ENCODE measurements around the gene ARHGEF2.

The ARHGEF2 gene

DNA sequence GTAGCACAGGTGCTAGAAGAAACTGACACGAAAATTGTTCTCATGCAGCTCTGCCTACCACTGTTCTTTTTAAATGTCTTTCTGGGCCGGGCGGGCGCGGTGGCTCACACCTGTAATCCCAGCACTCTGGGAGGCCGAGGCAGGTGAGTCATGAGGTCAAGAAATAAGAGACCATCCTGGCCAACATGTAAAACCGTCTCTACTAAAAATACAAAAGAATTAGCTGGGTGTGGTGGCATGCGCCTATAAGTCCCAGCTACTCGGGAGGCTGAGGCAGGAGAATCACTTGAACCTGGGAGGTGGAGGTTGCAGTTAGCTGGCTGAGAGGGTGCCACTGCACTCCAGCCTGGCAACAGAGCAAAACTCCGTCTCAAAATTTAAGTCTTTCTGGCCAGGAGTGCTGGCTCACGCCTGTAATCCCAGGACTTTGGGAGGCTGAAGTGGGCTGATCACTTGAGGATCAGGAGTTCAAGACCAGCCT lies 66.3 kb downstream of the ARHGEF2 start:
- no peak for DNase-seq
- TF ChIP-seq POLR2A (IDR thresholded peaks at IDR 0.05; ENCODE audit: low read length), result no peak
- no peak for TF ChIP-seq GATA1 (IDR thresholded peaks at IDR 0.05; ENCODE audit: low read depth, low read length)

DNA sequence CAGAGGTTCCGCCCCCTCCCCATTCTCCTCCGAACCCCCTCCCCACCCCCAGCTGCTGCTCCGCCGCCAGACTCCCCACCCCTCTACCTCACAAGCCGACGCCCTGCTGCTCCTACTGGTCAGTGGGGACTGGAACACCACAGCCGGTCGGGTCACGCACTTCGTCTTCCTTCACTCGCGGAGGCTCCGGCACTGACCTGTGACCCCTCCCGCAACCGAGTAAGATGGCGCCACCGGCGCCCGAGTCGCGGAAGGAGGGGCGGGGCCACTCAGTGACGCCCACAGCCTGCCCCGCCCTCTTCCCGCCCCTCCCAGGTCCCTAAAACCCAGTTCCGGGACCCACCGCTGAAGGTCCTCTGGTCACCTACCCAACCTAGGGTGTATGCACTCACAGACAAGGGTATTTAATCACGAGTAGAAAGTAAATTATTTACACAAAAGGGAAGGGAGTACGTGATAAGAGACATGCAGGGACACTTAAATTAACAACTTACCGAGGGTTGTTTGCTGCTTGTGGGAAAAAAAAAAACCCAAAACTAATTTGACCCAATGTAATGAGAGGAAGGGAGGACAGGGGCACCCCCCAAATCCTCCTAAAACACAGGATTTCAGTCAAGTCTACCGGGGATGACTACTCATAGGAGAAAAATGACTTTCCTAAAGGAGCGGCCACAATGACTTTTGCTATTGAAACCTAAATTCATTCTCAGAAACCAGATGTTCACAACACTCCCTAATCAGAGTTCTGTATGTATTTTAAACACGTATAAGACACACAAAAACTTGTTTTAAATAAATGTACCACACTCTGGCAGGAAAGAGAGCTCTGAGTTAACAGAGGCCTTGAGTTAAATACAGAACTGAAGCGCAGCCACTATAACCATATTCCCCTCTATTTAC lies 66.9 kb downstream of the ARHGEF2 start, which contains the start of gene RIT1:
Gene RIT1 (minus strand): TSS at position 194 of the 900 bp plus-strand sequence. CDS start 588 bp downstream, outside the sequence.
- peak; percentile 91 to 94 for DNase-seq
- TF ChIP-seq GATA1 (IDR thresholded peaks at IDR 0.05; ENCODE audit: low read depth, low read length) (no peak), POLR2A (IDR thresholded peaks at IDR 0.05; ENCODE audit: low read length) (peak; percentile 48)

DNA sequence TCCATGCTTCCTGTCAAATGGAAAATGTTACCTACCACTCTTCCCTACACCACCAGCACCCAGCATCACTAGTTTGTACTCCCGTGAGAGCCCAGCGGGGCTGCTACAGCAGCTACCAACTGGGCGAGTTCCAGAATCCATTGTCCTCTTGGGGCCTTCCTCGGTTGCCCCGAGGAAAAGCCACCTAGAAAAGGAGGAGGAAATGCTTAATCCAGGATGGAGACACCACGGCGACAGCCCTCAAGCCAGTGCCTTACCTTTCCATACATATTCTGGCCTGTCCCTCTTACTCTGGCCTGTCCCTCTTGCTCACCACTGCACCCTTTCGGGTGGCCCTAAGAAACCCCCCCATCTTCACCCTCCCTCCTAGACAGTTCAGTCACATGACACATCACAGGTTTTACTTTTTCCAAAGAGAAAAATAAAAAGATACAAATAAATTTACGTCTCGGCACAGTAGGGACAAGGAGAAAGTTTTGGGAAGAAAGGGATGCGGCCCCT lies 67.7 kb downstream of the ARHGEF2 start:
- TF ChIP-seq POLR2A (IDR thresholded peaks at IDR 0.05; ENCODE audit: low read length), result no peak
- no peak for TF ChIP-seq GATA1 (IDR thresholded peaks at IDR 0.05; ENCODE audit: low read depth, low read length)
- peak; percentile 62 to 70 for DNase-seq

DNA sequence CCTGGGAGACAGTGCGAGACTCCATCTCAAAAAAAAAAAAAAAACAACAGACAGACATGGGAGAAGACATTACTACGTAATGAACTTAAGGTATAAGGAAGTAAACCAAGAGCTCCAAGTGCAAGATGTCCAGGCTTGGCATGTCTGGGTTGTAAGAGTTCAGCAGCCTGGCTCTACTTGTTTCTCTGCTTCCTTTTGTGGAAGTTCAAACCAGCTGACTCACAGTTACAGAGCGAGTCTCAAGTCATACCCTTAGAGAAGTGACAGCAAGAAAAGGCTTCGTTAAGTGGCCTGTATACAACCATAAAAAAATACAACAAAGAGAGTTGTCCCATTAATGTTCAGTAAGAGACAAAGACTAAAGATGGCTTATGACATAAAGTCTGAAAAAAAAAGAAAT lies 68.5 kb downstream of the ARHGEF2 start:
- TF ChIP-seq POLR2A (IDR thresholded peaks at IDR 0.05; ENCODE audit: low read length) (no peak), GATA1 (IDR thresholded peaks at IDR 0.05; ENCODE audit: low read depth, low read length) (no peak)
- peak; percentile 66 to 81 for DNase-seq

DNA sequence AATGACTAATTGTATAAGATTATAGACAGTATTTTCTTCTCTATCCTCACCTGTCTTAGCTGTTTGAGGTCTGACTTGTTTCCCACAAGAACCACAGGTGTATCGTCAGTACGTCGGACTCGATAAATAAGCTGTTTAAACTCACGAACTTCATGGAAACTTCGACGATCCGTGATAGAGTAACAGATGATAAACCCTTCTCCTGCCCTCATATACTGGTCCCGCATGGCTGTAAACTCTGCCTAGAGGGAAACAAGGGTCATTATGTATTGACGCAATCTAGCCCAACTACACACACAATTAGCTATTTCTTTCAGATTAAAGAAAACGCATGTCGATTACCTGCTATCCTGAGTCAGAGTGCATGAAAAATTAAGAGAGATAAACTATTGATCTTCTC lies 74.1 kb downstream of the ARHGEF2 start:
- DNase-seq, result no peak
- TF ChIP-seq GATA1 (IDR thresholded peaks at IDR 0.05; ENCODE audit: low read depth, low read length) (no peak), POLR2A (IDR thresholded peaks at IDR 0.05; ENCODE audit: low read length) (no peak)

DNA sequence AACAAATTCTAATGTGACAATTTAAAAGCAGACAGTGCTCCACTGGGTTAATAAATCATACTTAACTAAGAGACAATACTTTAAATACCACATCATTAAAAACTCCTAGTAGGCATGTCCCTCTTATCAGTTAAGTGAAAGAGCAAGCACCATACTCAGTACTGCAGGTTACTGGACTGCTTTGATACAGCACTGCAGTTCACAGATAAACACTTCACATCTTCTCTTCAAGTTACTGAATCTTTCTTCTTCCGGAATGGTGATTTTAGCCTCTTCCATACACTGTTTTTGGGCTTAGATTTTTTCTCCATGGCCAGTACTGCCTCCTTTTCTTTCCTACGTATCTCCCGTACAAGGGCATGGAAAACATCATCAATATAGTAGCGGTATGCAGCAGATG lies 78.2 kb downstream of the ARHGEF2 start:
- TF ChIP-seq POLR2A (IDR thresholded peaks at IDR 0.05; ENCODE audit: low read length) (no peak), GATA1 (IDR thresholded peaks at IDR 0.05; ENCODE audit: low read depth, low read length) (no peak)
- peak; percentile 72 to 88 for DNase-seq

DNA sequence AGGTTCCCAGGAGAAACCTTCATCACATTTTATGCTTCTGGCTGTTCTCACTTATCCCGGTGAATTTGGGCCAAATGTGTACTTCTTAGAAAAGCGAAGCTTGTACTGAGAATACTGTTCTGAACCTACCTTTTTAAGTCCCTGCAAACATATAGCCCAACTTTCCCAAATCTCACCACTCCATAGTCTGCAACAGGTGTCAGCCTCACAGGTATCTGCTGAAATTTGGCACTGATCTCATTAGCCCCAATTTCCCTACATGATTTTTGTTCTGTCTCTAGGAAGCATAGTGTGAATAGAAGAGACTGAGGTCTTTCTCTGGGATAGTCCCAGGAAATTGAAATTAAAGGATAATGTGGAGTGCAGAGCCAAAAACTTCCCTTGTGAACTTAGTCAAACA lies 78.7 kb downstream of the ARHGEF2 start:
- no peak for DNase-seq
- TF ChIP-seq POLR2A (IDR thresholded peaks at IDR 0.05; ENCODE audit: low read length) (no peak), GATA1 (IDR thresholded peaks at IDR 0.05; ENCODE audit: low read depth, low read length) (no peak)

DNA sequence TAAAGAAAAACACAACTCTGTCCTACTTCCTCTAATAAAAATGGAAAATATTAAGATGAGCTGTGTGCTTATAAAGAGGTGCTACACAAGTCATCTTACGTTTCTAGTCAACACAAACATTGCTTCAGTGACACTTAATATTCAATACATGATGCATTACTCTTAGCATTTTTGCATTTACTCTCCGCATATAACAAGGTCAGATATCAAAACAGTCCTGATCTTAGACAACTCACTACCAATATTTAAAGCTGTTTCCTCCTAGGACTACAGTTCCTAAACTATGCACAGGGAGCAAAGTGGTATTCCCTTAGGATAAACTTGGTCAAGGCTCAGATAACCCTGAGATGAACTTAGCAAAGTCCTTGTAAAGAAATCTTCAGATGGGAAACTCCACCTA lies 79.5 kb downstream of the ARHGEF2 start:
- no peak for TF ChIP-seq GATA1 (IDR thresholded peaks at IDR 0.05; ENCODE audit: low read depth, low read length)
- TF ChIP-seq POLR2A (IDR thresholded peaks at IDR 0.05; ENCODE audit: low read length), result no peak
- no peak for DNase-seq

DNA sequence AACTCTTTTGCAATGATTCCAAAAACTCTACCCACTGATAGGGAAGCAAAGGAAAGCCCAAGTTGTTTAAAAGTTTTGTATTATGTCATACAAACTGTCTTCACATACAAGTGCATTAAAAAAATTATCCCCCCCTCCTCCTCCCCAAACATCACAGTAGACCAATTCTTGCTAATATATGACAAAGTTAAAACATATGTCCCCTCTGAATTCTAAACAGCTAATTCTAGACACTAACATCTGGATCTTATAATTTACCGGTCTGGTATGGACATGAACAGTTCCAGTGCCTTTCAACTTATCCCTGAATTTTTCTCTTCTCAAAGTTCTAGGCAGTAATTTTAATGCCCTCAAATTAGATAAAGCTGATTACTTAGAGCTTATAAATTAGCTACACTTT lies 80.6 kb downstream of the ARHGEF2 start:
- TF ChIP-seq POLR2A (IDR thresholded peaks at IDR 0.05; ENCODE audit: low read length) (no peak), GATA1 (IDR thresholded peaks at IDR 0.05; ENCODE audit: low read depth, low read length) (no peak)
- DNase-seq, result no peak
